CD14-positive monocyte (primary cell): ENCODE data around the gene FAM3C. TPM values are rescaled to one million over a fixed set of nuclear protein-coding genes. Genes with fewer than 3 reads are reported as not detected.

Source experiments
- DNase-seq, 3 donors: peaks; one replicate each; pipeline ENCODE4 v3.0.0-alpha.2; 2011 to 2022
- H2AFZ ChIP-seq: 2 replicates; pipeline ENCODE4 v1.6.0; 2012; ENCODE audit warnings: mild to moderate bottlenecking, low read depth, low read length, inconsistent platforms; ENCODE audit not compliant: insufficient read depth, poor library complexity, severe bottlenecking
- H3K27ac ChIP-seq, 2 donors: 1 replicate in 1 of 2; 2 replicates in 1 of 2; pipeline ENCODE4 v1.5.1; 2012 to 2013; ENCODE audit warnings: low read length in 2 of 2, control low read depth in 1 of 2, inconsistent platforms in 1 of 2, low read depth in 1 of 2, mild to moderate bottlenecking in 1 of 2
- H3K27me3 ChIP-seq, 2 donors: one replicate each; pipeline versions ENCODE4 v1.6.0 to v1.6.1; 2011 to 2013; ENCODE audit warnings: low read length in 2 of 2; ENCODE audit not compliant: control insufficient read depth in 2 of 2, insufficient read depth in 2 of 2
- H3K36me3 ChIP-seq, 2 donors: replicated peaks in 1 of 2; 1 replicate in 1 of 2; 2 replicates in 1 of 2; pipeline versions ENCODE4 v1.5.1 to v1.6.1; 2012 to 2013; ENCODE audit warnings: low read length in 2 of 2, control low read depth in 1 of 2, inconsistent platforms in 1 of 2, mild to moderate bottlenecking in 1 of 2; ENCODE audit not compliant: insufficient read depth in 2 of 2, control insufficient read depth in 1 of 2
- H3K4me1 ChIP-seq, 2 donors: 1 replicate in 1 of 2; 2 replicates in 1 of 2; pipeline versions ENCODE4 v1.5.1 to v1.6.1; 2012 to 2013; ENCODE audit warnings: low read length in 2 of 2, control low read depth in 1 of 2, inconsistent platforms in 1 of 2, mild to moderate bottlenecking in 1 of 2, moderate library complexity in 1 of 2; ENCODE audit not compliant: insufficient read depth in 2 of 2, control insufficient read depth in 1 of 2
- H3K4me2 ChIP-seq: replicated peaks from 2 replicates; pipeline ENCODE3; 2012; ENCODE audit warnings: low read length, moderate library complexity, mild to moderate bottlenecking; ENCODE audit not compliant: poor library complexity, severe bottlenecking; ENCODE audit errors: extremely low read depth
- H3K4me3 ChIP-seq, 3 experiments: fragments of 200-600 bp in 1 of 3; sonication (generic) in 1 of 3; replicated peaks in 1 of 3; 1 replicate in 2 of 3; 2 replicates in 1 of 3; pipeline ENCODE4 v1.5.1; 2011 to 2013; ENCODE audit warnings: low read length in 3 of 3, mild to moderate bottlenecking in 3 of 3, control low read depth in 2 of 3, low read depth in 2 of 3, inconsistent platforms in 1 of 3, moderate library complexity in 1 of 3
- H3K79me2 ChIP-seq: 2 replicates; pipeline ENCODE4 v1.6.0; 2012; ENCODE audit warnings: mild to moderate bottlenecking, control low read depth, inconsistent platforms, low read length, moderate library complexity; ENCODE audit not compliant: insufficient read depth
- H3K9ac ChIP-seq: 2 replicates; pipeline ENCODE4 v1.6.0; 2017; ENCODE audit warnings: low read length, mild to moderate bottlenecking; ENCODE audit not compliant: insufficient read depth, poor library complexity, severe bottlenecking
- H3K9me3 ChIP-seq, 2 donors: replicated peaks in 1 of 2; 1 replicate in 1 of 2; 2 replicates in 1 of 2; pipeline versions ENCODE4 v1.5.1 to v1.6.1; 2012 to 2013; ENCODE audit warnings: low read length in 2 of 2, control low read depth in 1 of 2; ENCODE audit not compliant: control insufficient read depth in 1 of 2, insufficient read depth in 1 of 2
- H4K20me1 ChIP-seq: 2 replicates; pipeline ENCODE4 v1.6.0; 2012; ENCODE audit warnings: mild to moderate bottlenecking, low read length, control low read depth, moderate library complexity; ENCODE audit not compliant: insufficient read depth
- H3K27ac Mint-ChIP-seq, 7 donors: one replicate each; pipeline ENCODE4 v1.8.0; 2020; ENCODE audit warnings: mild to moderate bottlenecking in 7 of 7, mixed read lengths in 7 of 7, moderate library complexity in 6 of 7, inconsistent platforms in 2 of 7
- H3K27me3 Mint-ChIP-seq, 3 donors: one replicate each; pipeline ENCODE4 v1.8.0; 2021 to 2022; ENCODE audit warnings: low read depth in 3 of 3, mild to moderate bottlenecking in 3 of 3, mixed read lengths in 3 of 3, moderate library complexity in 3 of 3, inconsistent platforms in 1 of 3
- H3K36me3 Mint-ChIP-seq, 2 donors: one replicate each; pipeline ENCODE4 v1.8.0; 2020; ENCODE audit warnings: mixed read lengths in 2 of 2, inconsistent platforms in 1 of 2, mild to moderate bottlenecking in 1 of 2
- H3K4me1 Mint-ChIP-seq: one replicate; pipeline ENCODE4 v1.8.0; 2020; ENCODE audit warnings: mild to moderate bottlenecking, mixed read lengths
- H3K4me3 Mint-ChIP-seq, 2 donors: one replicate each; pipeline ENCODE4 v1.8.0; 2020; ENCODE audit warnings: mild to moderate bottlenecking in 2 of 2, mixed read lengths in 2 of 2, moderate library complexity in 1 of 2
- H3K9me3 Mint-ChIP-seq, 7 donors: one replicate each; pipeline ENCODE4 v1.8.0; 2020 to 2022; ENCODE audit warnings: mixed read lengths in 7 of 7, mild to moderate bottlenecking in 6 of 7, moderate library complexity in 6 of 7, inconsistent platforms in 2 of 7
- WGBS: methylation state at CpG from one replicate; pipeline ENCODE4 v1.1.5; 2013; ENCODE audit warnings: missing lambda C conversion rate; ENCODE audit not compliant: insufficient coverage; 5-methylcytosine and 5-hydroxymethylcytosine counted together
- intact Hi-C, 2 donors: fragments of 100-400 bp; cut with micrococcal nuclease; formaldehyde crosslinking; loops; one replicate each; pipeline versions ENCODE4 v1.15.0 to v1.15.1; 2023
- polyA plus RNA-seq, 3 donors: library from polyadenylated mRNA; depleted of rRNA in 1 of 3; unstranded in 2 of 3; stranded (reverse) in 1 of 3; fragments of 300-500 nt in 2 of 3; fragments of >200 nt in 1 of 3; fragmentation: Illumina TruSeq in 2 of 3; gene quantifications; 1 replicate in 2 of 3; 2 replicates in 1 of 3; pipeline ENCODE4 v1.2.3, GENCODE V29; 2012 to 2021
- TF ChIP-seq, protein P1 (sequence below): fragments of 200-600 bp; IDR thresholded peaks from one replicate; pipeline ENCODE4 v1.8.0; 2022; ENCODE audit warnings: antibody characterized with exemption, mild to moderate bottlenecking

FAM3C gene
- polyA plus RNA-seq, 3 donors: 5.5 to 13.0 (median 7.3) TPM

DNA sequence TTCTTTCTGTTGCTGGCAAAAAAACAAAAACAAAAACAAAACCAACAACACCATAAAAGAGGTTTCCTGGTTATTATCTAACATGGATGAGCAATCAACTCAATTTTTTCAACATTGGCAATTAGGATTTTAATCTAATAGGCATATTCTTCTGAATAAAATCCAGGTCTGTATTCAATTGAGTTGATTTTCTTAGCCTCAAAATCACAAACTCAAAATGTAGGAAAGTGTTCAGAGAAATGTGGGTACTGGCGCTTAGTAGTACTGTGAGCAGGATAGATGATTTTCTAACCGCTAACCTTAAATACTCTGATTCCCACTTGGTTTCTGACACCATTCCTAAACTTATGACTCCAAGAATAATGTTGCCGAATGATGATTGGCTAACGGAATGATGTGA, 61.7 kb downstream of the FAM3C start:
- intact Hi-C loops: no loop called here

DNA sequence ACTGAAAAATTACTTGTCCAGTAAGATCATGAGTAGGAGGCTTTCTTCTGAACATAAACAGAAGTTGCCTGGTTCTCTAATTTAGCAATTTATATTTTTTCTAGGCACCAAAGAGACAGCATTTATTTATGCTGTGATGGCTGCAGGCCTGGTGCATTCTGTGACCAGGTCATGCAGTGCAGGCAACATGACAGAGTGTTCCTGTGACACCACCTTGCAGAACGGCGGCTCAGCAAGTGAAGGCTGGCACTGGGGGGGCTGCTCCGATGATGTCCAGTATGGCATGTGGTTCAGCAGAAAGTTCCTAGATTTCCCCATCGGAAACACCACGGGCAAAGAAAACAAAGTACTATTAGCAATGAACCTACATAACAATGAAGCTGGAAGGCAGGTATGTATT, 64.5 kb downstream of the FAM3C start:
- Histone ChIP-seq H3K36me3 (no peaks in the 10 kb centered on the region), H3K4me3 (no peak overlapping the region), H3K4me2 (no peak overlapping the region), H3K27ac (no peak overlapping the region), H3K79me2 (no peaks in the 10 kb centered on the region), H2AFZ (no peak overlapping the region), H3K4me1 (no peaks in the 10 kb centered on the region), H3K9me3 (peaks cover 4 to 10% of the 10 kb centered on the region in 2 donors), H3K27me3 (peaks cover 59 to 69% of the 10 kb centered on the region in 2 donors), H3K9ac (no peak overlapping the region), H4K20me1 (no peaks in the 10 kb centered on the region)
- H3K4me3 Mint-ChIP-seq: peak overlapping the region in 1 of 2 donors; percentile 59
- intact Hi-C loops: no loop called here
- no peak for DNase-seq
- H3K9me3 Mint-ChIP-seq: peaks cover 0 to 15% (median 4%) of the 10 kb centered on the region in 7 donors
- peaks cover 12% of the 10 kb centered on the region for H3K4me1 Mint-ChIP-seq
- peaks cover 46 to 63% (median 48%) of the 10 kb centered on the region in 3 donors for H3K27me3 Mint-ChIP-seq
- TF ChIP-seq, protein P1, sequence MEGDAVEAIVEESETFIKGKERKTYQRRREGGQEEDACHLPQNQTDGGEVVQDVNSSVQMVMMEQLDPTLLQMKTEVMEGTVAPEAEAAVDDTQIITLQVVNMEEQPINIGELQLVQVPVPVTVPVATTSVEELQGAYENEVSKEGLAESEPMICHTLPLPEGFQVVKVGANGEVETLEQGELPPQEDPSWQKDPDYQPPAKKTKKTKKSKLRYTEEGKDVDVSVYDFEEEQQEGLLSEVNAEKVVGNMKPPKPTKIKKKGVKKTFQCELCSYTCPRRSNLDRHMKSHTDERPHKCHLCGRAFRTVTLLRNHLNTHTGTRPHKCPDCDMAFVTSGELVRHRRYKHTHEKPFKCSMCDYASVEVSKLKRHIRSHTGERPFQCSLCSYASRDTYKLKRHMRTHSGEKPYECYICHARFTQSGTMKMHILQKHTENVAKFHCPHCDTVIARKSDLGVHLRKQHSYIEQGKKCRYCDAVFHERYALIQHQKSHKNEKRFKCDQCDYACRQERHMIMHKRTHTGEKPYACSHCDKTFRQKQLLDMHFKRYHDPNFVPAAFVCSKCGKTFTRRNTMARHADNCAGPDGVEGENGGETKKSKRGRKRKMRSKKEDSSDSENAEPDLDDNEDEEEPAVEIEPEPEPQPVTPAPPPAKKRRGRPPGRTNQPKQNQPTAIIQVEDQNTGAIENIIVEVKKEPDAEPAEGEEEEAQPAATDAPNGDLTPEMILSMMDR: no peak
- H3K36me3 Mint-ChIP-seq: no peaks in the 10 kb centered on the region
- H3K27ac Mint-ChIP-seq: no peak overlapping the region
- 44% methylated on average over 2 of the region's 5 CpGs for WGBS

More for the DNA sequence above, 61.7 kb downstream of the FAM3C start:
- H3K4me2 ChIP-seq: no peak overlapping the region
- peaks cover 0 to 9% (median 0%) of the 10 kb centered on the region in 7 donors for H3K9me3 Mint-ChIP-seq
- peaks cover 27 to 36% (median 28%) of the 10 kb centered on the region in 3 donors for H3K27me3 Mint-ChIP-seq
- no peaks in the 10 kb centered on the region for H4K20me1 ChIP-seq
- H2AFZ ChIP-seq: no peak overlapping the region
- H3K4me3 Mint-ChIP-seq: no peak overlapping the region
- no CpG with 5 or more reads among the region's 4 CpGs for WGBS
- TF ChIP-seq, protein P1: no peak
- no peaks in the 10 kb centered on the region for H3K36me3 Mint-ChIP-seq
- H3K27me3 ChIP-seq: peaks cover 40 to 56% of the 10 kb centered on the region in 2 donors
- no peak overlapping the region for H3K27ac Mint-ChIP-seq
- H3K9me3 ChIP-seq: peaks cover 4 to 6% of the 10 kb centered on the region in 2 donors
- H3K36me3 ChIP-seq: no peaks in the 10 kb centered on the region
- DNase-seq: no peak
- H3K4me1 Mint-ChIP-seq: peaks cover 8% of the 10 kb centered on the region
- no peak overlapping the region for H3K9ac ChIP-seq
- no peaks in the 10 kb centered on the region for H3K79me2 ChIP-seq
- H3K4me3 ChIP-seq: no peak overlapping the region
- no peaks in the 10 kb centered on the region for H3K4me1 ChIP-seq
- H3K27ac ChIP-seq: no peak overlapping the region
